Aorta (tissue), 5 donors: ENCODE results near the gene EEF1A1. TPM values are rescaled to one million over a fixed set of nuclear protein-coding genes. Genes with fewer than 3 reads are reported as not detected.

Source experiments
- ATAC-seq: fragments of 200-7000 bp; cut with Tn5 transposase; one replicate; pipeline ENCODE4 v1.9.1; 2022; ENCODE audit warnings: moderate library complexity; ENCODE audit not compliant: low FRiP score
- DNase-seq, 2 donors: peaks; one replicate each; pipeline ENCODE4 v3.0.0-alpha.2; 2020
- H3K27ac ChIP-seq, 2 donors: one replicate each; pipeline ENCODE4 v1.5.1; 2013; ENCODE audit warnings: low read length in 2 of 2, mild to moderate bottlenecking in 2 of 2, moderate library complexity in 2 of 2, control low read depth in 1 of 2, inconsistent platforms in 1 of 2, low read depth in 1 of 2
- H3K27me3 ChIP-seq, 2 donors: one replicate each; pipeline ENCODE4 v1.6.1; 2013; ENCODE audit warnings: control low read depth in 1 of 2, low read length in 1 of 2, mild to moderate bottlenecking in 1 of 2, moderate library complexity in 1 of 2; ENCODE audit not compliant: insufficient read depth in 2 of 2, control insufficient read depth in 1 of 2
- H3K36me3 ChIP-seq, 2 donors: one replicate each; pipeline ENCODE4 v1.6.1; 2013; ENCODE audit warnings: control low read depth in 1 of 2, low read length in 1 of 2, mild to moderate bottlenecking in 1 of 2; ENCODE audit not compliant: insufficient read depth in 2 of 2, control insufficient read depth in 1 of 2
- H3K4me1 ChIP-seq, 2 donors: one replicate each; pipeline ENCODE4 v1.6.1; 2013; ENCODE audit warnings: low read length in 2 of 2, control low read depth in 1 of 2, mild to moderate bottlenecking in 1 of 2, moderate library complexity in 1 of 2; ENCODE audit not compliant: insufficient read depth in 2 of 2, control insufficient read depth in 1 of 2
- H3K4me3 ChIP-seq, 2 donors: one replicate each; pipeline ENCODE4 v1.5.1; 2013; ENCODE audit warnings: low read length in 2 of 2, control low read depth in 1 of 2, mild to moderate bottlenecking in 1 of 2
- H3K9me3 ChIP-seq: one replicate; pipeline ENCODE4 v1.6.1; 2013; ENCODE audit warnings: mild to moderate bottlenecking, low read length; ENCODE audit not compliant: control insufficient read depth
- WGBS, 2 donors: extraction: QIAGEN DNeasy Blood & Tissue Kit; methylation state at CpG; one replicate each; pipeline ENCODE4 v1.1.7; 2013; 5-methylcytosine and 5-hydroxymethylcytosine counted together
- intact Hi-C, 2 donors: fragments of 100-400 bp; cut with DNase I; formaldehyde crosslinking; loops; one replicate each; pipeline versions ENCODE4 v1.14.2 to v1.15.0; 2022
- polyA plus RNA-seq, 2 donors: library from polyadenylated mRNA; stranded (reverse); fragments of 200-250 nt; gene quantifications; one replicate each; pipeline ENCODE4 v1.2.3, GENCODE V29; 2013
- total RNA-seq, 2 donors: library from RNA; stranded (reverse); fragmentation: NEBNext Ultra II Directional; extraction: Animal tissue kit (Norgen Biotek cat#: 25700); gene quantifications; one replicate each; pipeline ENCODE4 v1.2.1, GENCODE V29; 2021
- donor health status: healthy with polysubstance abuse.
- donor health status: Bipolar disorder and iron deficiency.
- donor health status: DM: no; HTN: no; CAD: no.
- donor health status: DM: no; HTN: no; CAD: no.
- donor health status: DM: yes; HTN: yes; CAD: no.

EEF1A1 gene
- total and polyA plus RNA-seq, 4 donors, result 7,659 to 18,336 (median 8,831) TPM

DNA sequence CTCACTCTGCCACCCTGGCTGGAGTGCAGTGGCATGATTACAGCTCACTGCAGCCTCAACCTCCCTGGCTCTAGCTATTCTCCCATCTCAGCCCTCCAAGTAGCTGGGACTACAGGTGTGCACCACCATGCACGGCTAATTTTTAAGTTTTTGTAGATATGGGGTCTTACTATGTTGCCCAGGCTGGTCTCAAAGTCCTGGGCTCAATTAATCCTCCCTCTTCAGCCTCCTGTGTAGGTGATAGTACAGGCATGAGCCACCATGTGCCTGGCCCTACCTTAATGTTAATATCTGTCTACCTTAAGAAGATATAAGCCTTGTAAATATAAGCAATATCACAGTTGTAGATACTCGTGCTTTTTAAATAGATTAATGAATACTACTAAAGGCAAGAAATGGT lies 16.7 kb downstream of the EEF1A1 start:
- H3K4me3 ChIP-seq, result no peak overlapping the region
- no peaks in the 10 kb centered on the region for H3K4me1 ChIP-seq
- intact Hi-C loops, result no loop called here
- no peak for DNase-seq
- no peak overlapping the region for H3K27ac ChIP-seq
- H3K36me3 ChIP-seq, result peaks cover 0 to 2% of the 10 kb centered on the region in 2 donors
- 83% methylated on average over 2 of the region's 2 CpGs for WGBS, 2 donors
- no peaks in the 10 kb centered on the region for H3K27me3 ChIP-seq
- no peak for ATAC-seq
- H3K9me3 ChIP-seq, result no peaks in the 10 kb centered on the region

DNA sequence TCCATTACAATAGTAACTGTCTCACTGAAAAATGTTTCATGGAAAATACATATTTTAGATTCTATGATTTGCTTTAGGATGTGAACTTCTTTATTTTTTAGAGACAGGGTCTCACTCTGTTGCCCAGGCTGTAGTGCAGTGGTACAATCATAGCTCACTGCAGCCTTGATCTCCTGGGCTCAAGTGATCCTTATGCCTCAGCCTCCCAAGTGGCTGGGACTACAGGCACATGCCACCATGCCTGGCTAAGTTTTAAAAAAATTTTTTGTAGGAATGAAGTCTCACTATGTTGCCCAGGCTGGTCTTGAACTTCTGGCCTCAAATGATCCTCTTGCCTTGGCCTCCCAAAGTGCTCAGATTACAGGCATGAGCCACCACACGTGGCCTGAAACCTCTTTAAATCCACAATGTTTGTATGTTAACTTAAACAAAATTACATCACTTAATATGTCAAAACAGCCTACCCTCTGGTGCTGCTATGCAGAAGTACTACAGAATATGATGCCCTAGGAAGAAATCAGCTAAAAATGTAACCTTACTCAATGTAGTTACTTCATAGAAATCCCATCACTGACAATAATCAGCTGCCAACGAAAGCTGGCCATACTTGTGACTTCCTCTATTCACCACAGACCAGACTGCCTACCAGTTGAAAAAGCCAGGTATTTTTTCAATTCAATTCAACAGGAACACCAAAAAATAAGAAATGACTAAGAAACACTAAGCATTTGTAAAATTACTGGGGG lies 17.6 kb downstream of the EEF1A1 start:
- Histone ChIP-seq H3K27me3 (no peaks in the 10 kb centered on the region), H3K4me3 (no peak overlapping the region), H3K9me3 (no peaks in the 10 kb centered on the region), H3K36me3 (peaks cover 2% of the 10 kb centered on the region in 2 donors), H3K27ac (no peak overlapping the region), H3K4me1 (no peaks in the 10 kb centered on the region)
- intact Hi-C loops, result no loop called here
- no peak for DNase-seq
- ATAC-seq, result no peak
- WGBS, 2 donors, result 47 to 57% methylated on average over 2 of the region's 2 CpGs

DNA sequence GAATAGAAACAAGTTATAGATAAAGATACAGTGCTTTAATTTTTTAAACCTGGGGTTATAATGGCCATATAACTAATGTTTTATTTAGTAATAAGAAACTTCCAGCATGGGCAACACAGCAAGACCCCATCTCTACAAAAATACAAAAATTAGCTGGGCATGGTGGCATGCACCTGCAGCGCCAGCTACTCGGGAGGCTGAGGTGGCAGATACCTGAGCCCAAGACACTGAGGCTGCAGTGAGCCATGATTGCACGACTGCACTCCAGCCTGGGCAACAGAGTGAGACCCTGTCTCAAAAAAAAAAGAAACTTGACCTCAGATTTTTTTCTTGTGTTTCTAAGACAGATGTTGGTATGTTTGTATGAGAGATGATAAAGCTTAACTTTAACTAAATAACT lies 22.9 kb downstream of the EEF1A1 start:
- WGBS, 2 donors, result 98% methylated on average over 3 of the region's 3 CpGs
- H3K9me3 ChIP-seq, result no peaks in the 10 kb centered on the region
- H3K36me3 ChIP-seq, result peaks cover 2 to 4% of the 10 kb centered on the region in 2 donors
- ATAC-seq (no peak), DNase-seq (no peak)
- H3K27me3 ChIP-seq, result no peaks in the 10 kb centered on the region
- no peaks in the 10 kb centered on the region for H3K4me1 ChIP-seq
- H3K27ac ChIP-seq, result no peak overlapping the region
- intact Hi-C loops, result no loop called here
- no peak overlapping the region for H3K4me3 ChIP-seq

DNA sequence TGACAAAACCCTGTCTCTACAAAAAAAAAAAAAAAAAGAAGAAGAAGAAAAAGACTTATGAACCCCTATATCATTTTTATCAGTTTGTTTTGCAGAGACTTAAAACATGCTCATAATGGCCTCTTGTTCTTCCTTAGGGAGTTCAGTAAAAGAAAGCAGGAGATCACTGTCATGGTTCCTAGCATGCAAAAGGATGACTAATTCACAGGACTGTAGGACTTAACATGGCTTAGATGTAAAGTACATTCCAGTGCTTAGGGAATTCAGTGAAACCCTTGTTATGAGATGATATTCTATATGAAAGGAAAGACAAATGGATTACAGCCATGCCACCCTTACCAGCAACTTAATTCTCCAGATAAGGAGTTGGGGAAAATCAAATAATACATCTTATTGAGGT lies 29.5 kb downstream of the EEF1A1 start:
- H3K27me3 ChIP-seq, result no peaks in the 10 kb centered on the region
- DNase-seq (no peak), ATAC-seq (no peak)
- H3K36me3 ChIP-seq, result peaks cover 0 to 4% of the 10 kb centered on the region in 2 donors
- H3K9me3 ChIP-seq, result no peaks in the 10 kb centered on the region
- H3K4me3 ChIP-seq, result no peak overlapping the region
- intact Hi-C loops, result no loop called here
- no peak overlapping the region for H3K27ac ChIP-seq
- no peaks in the 10 kb centered on the region for H3K4me1 ChIP-seq

DNA sequence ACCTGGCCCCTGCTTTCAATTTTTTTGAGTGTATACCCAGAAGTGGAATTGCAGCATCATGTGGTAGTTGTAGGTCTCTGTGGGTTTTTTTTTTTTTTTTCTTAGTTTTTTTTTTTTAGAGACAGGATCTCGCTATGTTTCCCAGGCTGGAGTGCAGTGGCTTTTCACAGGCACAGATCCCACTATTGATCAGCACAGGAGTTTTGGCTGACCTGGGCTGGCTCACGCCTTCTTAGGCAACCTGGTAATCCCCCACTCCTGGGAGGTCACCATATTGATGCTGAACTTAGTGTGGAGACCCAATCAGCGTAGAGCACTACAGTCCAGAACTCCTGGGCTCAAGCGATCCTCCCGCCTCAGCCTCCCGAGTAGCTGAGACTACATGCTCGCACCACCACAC lies 33.4 kb downstream of the EEF1A1 start:
- Histone ChIP-seq H3K4me3 (no peak overlapping the region), H3K27me3 (no peaks in the 10 kb centered on the region), H3K36me3 (peaks cover 2 to 4% of the 10 kb centered on the region in 2 donors), H3K4me1 (no peaks in the 10 kb centered on the region), H3K27ac (no peak overlapping the region), H3K9me3 (no peaks in the 10 kb centered on the region)
- WGBS, 2 donors, result 90 to 98% methylated on average over 7 of the region's 7 CpGs
- ATAC-seq (no peak), DNase-seq (no peak)
- intact Hi-C loops, result no loop called here

DNA sequence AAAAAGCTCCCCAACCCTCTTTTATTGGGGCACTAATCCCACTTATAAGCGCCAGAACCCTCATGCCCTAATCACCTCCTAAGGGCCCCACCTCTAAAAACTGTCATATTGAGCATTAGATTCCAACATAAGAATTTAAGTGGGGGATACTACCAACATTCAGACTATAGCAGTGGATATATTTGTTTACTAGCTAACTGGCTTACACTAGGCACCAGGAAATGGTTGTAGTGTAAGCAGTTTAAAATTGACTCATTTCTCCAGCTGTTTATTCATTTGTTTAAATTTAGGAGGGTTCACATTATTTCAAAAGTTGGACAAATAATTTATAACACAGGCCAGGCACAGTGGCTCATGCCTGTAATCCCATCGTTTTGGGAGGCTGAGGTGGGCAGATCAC lies 36.4 kb downstream of the EEF1A1 start:
- WGBS, 2 donors, result 88 to 97% methylated on average over 2 of the region's 2 CpGs
- Histone ChIP-seq H3K36me3 (peaks cover 4 to 9% of the 10 kb centered on the region in 2 donors), H3K4me3 (no peak overlapping the region), H3K27ac (no peak overlapping the region), H3K27me3 (no peaks in the 10 kb centered on the region), H3K4me1 (no peaks in the 10 kb centered on the region), H3K9me3 (no peaks in the 10 kb centered on the region)
- intact Hi-C loops, result no loop called here
- no peak for ATAC-seq
- DNase-seq, result no peak

DNA sequence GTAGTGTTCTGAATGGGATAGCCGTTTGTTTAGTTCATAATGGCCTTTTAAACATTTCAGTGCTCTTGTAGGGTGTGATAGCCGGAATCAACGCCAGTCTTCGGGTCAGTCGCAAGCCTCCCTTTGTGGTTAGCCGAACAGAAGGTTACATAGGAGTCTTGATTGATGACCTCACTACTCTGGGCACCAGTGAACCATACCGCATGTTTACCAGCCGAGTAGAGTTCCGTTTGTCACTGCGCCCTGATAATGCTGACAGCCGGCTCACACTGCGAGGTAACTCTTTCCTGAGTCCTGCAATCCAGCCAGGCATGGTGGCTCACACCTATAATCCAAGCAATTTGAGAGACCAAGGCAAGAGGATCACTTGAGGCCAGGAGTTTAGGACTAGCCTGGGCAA lies 38.9 kb downstream of the EEF1A1 start:
- 79 to 85% methylated on average over 12 of the region's 12 CpGs for WGBS, 2 donors
- H3K27me3 ChIP-seq, result no peaks in the 10 kb centered on the region
- no peaks in the 10 kb centered on the region for H3K9me3 ChIP-seq
- H3K27ac ChIP-seq, result no peak overlapping the region
- H3K4me3 ChIP-seq, result no peak overlapping the region
- H3K4me1 ChIP-seq, result no peaks in the 10 kb centered on the region
- H3K36me3 ChIP-seq, result peaks cover 4 to 9% of the 10 kb centered on the region in 2 donors
- no peak for ATAC-seq
- intact Hi-C loops, result no loop called here
- no peak for DNase-seq

DNA sequence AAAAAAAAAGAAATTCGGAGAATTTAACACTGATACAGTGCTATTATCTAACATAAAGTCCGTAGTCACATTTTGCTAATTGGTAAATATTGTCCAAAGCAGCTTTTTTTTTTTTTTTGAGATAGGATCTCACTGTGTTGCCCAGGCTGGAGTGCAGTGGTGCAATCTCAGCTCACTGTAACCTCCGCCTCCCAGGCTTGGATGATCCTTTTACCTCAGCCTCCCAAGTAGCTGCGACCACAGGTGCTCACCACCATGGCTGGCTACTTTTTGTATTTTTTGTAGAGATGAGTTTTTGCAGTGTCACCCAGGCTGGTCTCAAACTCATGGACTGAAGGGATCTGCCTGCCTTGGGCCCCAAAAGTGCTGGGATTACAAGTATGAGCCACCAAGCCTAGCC lies 43.4 kb downstream of the EEF1A1 start:
- H3K36me3 ChIP-seq, result peaks cover 0 to 12% of the 10 kb centered on the region in 2 donors
- ATAC-seq (no peak), DNase-seq (no peak)
- H3K9me3 ChIP-seq, result no peaks in the 10 kb centered on the region
- H3K27me3 ChIP-seq, result no peaks in the 10 kb centered on the region
- 96% methylated on average over 4 of the region's 4 CpGs for WGBS, 2 donors
- no peak overlapping the region for H3K27ac ChIP-seq
- intact Hi-C loops, result no loop called here
- H3K4me3 ChIP-seq, result no peak overlapping the region
- H3K4me1 ChIP-seq, result no peaks in the 10 kb centered on the region

DNA sequence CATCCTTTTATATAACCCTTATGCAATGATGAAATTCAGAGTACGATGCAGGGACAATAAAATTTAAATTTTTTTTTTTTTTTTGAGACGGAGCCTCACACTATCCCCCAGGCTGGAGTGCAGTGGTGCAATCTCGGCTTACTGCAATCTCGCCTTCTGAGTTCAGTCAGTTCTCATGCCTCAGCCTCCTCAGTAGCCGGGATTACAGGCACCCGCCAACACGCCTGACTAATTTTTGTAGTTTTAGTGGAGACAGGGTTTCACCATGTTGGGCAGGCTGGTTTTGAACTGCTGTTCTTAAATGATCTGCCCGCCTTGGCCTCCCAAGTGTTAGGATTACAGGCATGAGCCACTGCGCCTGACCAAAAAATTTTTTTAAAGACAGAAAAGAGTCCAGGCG lies 44.1 kb downstream of the EEF1A1 start:
- 96 to 97% methylated on average over 10 of the region's 10 CpGs for WGBS, 2 donors
- H3K4me1 ChIP-seq, result no peaks in the 10 kb centered on the region
- ATAC-seq, result no peak
- no peak overlapping the region for H3K4me3 ChIP-seq
- no peak for DNase-seq
- peaks cover 0 to 7% of the 10 kb centered on the region in 2 donors for H3K36me3 ChIP-seq
- H3K27me3 ChIP-seq, result no peaks in the 10 kb centered on the region
- H3K27ac ChIP-seq, result no peak overlapping the region
- intact Hi-C loops, result no loop called here
- H3K9me3 ChIP-seq, result no peaks in the 10 kb centered on the region
